ENCODE data around the gene EPS8L2. TPM values are rescaled to one million over a fixed set of nuclear protein-coding genes. Genes with fewer than 3 reads are reported as not detected.

Gene EPS8L2
- total and polyA plus RNA-seq, 2 of the 13 experiments (the other 11 are each of a cell fraction or from before 2014, with no cell fraction given), result 89.3 to 416 TPM

DNA sequence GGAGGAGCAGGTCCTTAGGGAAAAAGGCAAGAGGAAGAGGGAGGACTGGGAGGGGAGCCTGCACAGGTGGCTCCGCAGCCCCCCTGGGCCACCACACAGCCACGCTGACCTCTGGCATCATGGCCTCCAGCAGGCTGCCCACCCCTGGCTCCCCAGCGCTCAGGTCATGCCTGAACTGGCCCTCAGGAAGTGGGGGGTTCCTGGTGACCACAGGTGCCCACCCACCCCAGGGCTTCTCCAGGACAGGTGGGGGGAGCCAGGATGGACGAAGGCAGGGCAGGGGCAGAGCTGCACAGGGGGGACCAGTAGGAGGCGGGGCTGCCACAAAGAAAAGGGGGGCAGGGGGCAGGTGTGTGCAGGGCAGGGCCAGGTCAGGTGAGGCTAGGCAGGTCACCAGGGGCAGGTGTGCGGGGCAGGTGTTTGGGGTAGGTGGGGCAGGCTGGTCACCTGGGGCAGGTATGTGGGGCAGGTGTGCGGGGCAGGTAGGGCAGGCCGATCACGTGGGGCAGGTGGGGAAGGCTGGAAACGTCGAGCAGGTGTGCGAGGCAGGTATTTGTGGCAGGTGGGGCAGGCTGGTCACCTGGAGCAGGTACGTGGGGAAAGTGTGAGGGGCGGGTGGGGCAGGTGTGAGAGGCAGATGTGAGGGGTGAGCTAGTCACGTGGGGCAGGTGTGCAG lies 12.0 kb upstream of the EPS8L2 start (continued):
- TF ChIP-seq, protein P1, sequence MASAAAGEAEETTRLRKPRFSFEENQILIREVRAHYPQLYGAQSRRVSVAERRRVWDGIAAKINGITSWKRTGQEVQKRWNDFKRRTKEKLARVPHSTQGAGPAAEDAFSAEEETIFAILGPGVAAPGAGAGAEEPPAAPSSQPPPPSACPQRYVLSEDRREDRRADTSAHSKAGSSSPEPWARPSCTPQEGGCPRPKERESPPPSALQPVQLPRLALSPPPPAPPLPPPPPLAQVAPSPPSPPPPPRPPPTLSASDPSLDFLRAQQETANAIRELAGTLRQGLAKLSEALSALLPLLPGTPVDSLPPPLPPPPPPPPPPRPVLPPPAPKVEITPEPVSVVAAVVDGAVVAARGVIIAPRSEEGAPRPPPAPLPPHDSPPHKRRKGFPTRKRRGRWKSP (CRISPR knock-in tag; IDR thresholded peaks at IDR 0.05), result no peak
- no peak for TF ChIP-seq GTF2F1 (IDR thresholded peaks at IDR 0.05; ENCODE audit: low read length)
- TF ChIP-seq MAZ (IDR thresholded peaks at IDR 0.05; ENCODE audit: borderline replicate concordance, low read depth, low read length), result no peak
- no peak for TF ChIP-seq MAZ (CRISPR knock-in tag; IDR thresholded peaks at IDR 0.05; ENCODE audit: low read depth)

DNA sequence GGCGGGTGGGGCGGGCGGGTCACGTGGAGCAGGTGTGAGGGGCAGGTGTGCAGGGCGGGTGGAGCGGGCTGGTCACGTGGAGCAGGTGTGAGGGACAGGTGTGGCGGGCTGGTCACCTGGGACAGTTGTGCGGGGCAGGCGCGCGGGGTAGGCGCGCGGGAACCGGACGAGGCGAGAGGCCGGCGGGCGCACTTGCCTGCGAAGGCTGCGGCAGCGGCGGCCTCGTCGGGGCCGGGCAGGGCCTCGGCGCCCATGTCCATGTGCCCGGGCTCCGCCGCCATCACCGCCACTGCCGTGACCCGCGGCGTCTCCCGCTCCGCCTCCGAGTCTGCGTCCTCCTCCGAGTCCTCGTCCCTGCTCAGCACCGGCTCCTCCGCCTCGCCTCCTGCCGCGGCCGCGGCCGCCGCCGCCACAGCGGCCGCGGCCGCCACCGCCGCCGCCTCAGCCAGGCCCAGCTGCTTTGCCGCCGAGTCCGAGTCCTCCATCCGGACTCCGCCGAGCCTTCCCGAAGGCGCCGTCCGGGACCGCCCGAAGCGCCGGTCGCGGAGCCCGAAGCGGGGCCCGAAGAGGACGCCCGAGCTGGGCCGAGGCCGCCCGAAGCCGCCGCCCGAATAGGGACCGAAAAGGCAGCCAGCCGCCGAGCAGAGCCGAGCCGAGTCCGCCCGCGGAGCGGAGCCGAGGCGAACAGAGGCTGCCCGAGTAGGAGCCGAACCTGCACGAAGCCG lies 11.3 kb upstream of the EPS8L2 start, which contains the start of gene DEAF1:
DEAF1 (minus strand) TSS at position 660 of the 725 bp plus-strand sequence; CDS start at position 485, 175 bp downstream.
- H3K79me2 ChIP-seq (ENCODE audit: insufficient read depth, low read length), result peaks cover 48% of the 10 kb centered on the region
- CTCF ChIA-PET (ENCODE audit: low intra/inter-chr PET ratio, low total read pairs), result interaction anchor here (4.8 kb wide), 1 partner anchor 33 kb away, joined by 20 read pairs; no protein-coding TSS in a partner anchor
- peak within 1 kb of the TSS; percentile 38 for H2AFZ ChIP-seq (ENCODE audit: low read length)
- no peak for FAIRE-seq
- peak; percentile 90 for DNase-seq (ENCODE audit: low spot score)
- H3K9ac ChIP-seq (ENCODE audit: insufficient read depth, low read depth, low read length), result peak within 1 kb of the TSS; percentile 99
- H3K4me2 ChIP-seq (ENCODE audit: low read depth, low read length), result peak within 1 kb of the TSS; percentile 64
- in situ Hi-C loops (cut with HindIII; ENCODE audit: extremely low pct_ligation_motif_present, low pct_unique_long_range_greater_than_20kb) (no loop called here), intact Hi-C loops (cut with micrococcal nuclease; ENCODE audit: unreplicated experiment) (no loop called here)
- BruUV-seq (replicated peaks), result no TSS peak
- 19% methylated on average over 8 of the region's 103 CpGs for WGBS (ENCODE audit: low lambda C conversion rate)
- peak within 1 kb of the TSS; percentile 86 to 87 (median 87) for H3K4me3 ChIP-seq (replicated peaks in 1 of 3; ENCODE audit: insufficient read depth in 1 of 3, low read depth in 2 of 3, low read length in 3 of 3)
- no peaks in the 10 kb centered on the region for H3K9me3 ChIP-seq (ENCODE audit: low read length)
- H3K27ac ChIP-seq (ENCODE audit: extremely low read length, insufficient read depth, low read length), result peak within 1 kb of the TSS; percentile 99
- H3K36me3 ChIP-seq (replicated peaks in 1 of 2; ENCODE audit: control insufficient read depth in 1 of 2, insufficient read depth in 2 of 2, low read length in 2 of 2), result peaks cover 8 to 15% of the 10 kb centered on the region in 2 experiments; a peak in 4 of 5 replicates
- ATAC-seq, result peak; percentile 87
- H3K4me1 ChIP-seq (ENCODE audit: insufficient read depth, low read length), result peaks cover 59% of the 10 kb centered on the region
- H4K20me1 ChIP-seq (ENCODE audit: insufficient read depth, low read length), result no peaks in the 10 kb centered on the region; the same call in 1 of the 2 replicates
- H3K27me3 ChIP-seq (ENCODE audit: control insufficient read depth in 1 of 2, insufficient read depth in 2 of 2, low read length in 2 of 2), result no peaks in the 10 kb centered on the region; a peak in 1 of 5 replicates
- POLR2A ChIA-PET, result interaction anchor here (1.4 to 6.1 kb wide), 10 partner anchors 12 to 135 kb away, joined by 5 to 191 read pairs (median 10); partner anchors contain the start of genes EPS8L2 and PNPLA2
- TF ChIP-seq NCOA5 (CRISPR knock-in tag; IDR thresholded peaks at IDR 0.05) (no peak), TP53 (CRISPR knock-in tag; conservative IDR thresholded peaks at IDR 0.05) (no peak), MTA3 (CRISPR knock-in tag; IDR thresholded peaks at IDR 0.05) (no peak), ATRX (CRISPR knock-in tag; IDR thresholded peaks at IDR 0.05; ENCODE audit: borderline replicate concordance) (no peak), AGO1 (IDR thresholded peaks at IDR 0.05; ENCODE audit: low read depth, low read length, poor library complexity, severe bottlenecking) (no peak), EED (CRISPR knock-in tag; IDR thresholded peaks at IDR 0.05) (0 out of 2 replicates have a peak, but pooled peaks have one; percentile 68), KMT2B (CRISPR knock-in tag; IDR thresholded peaks at IDR 0.05) (no peak), JARID2 (CRISPR knock-in tag; IDR thresholded peaks at IDR 0.05; ENCODE audit: insufficient replicate concordance) (no peak)
- TF ChIP-seq, protein P2, sequence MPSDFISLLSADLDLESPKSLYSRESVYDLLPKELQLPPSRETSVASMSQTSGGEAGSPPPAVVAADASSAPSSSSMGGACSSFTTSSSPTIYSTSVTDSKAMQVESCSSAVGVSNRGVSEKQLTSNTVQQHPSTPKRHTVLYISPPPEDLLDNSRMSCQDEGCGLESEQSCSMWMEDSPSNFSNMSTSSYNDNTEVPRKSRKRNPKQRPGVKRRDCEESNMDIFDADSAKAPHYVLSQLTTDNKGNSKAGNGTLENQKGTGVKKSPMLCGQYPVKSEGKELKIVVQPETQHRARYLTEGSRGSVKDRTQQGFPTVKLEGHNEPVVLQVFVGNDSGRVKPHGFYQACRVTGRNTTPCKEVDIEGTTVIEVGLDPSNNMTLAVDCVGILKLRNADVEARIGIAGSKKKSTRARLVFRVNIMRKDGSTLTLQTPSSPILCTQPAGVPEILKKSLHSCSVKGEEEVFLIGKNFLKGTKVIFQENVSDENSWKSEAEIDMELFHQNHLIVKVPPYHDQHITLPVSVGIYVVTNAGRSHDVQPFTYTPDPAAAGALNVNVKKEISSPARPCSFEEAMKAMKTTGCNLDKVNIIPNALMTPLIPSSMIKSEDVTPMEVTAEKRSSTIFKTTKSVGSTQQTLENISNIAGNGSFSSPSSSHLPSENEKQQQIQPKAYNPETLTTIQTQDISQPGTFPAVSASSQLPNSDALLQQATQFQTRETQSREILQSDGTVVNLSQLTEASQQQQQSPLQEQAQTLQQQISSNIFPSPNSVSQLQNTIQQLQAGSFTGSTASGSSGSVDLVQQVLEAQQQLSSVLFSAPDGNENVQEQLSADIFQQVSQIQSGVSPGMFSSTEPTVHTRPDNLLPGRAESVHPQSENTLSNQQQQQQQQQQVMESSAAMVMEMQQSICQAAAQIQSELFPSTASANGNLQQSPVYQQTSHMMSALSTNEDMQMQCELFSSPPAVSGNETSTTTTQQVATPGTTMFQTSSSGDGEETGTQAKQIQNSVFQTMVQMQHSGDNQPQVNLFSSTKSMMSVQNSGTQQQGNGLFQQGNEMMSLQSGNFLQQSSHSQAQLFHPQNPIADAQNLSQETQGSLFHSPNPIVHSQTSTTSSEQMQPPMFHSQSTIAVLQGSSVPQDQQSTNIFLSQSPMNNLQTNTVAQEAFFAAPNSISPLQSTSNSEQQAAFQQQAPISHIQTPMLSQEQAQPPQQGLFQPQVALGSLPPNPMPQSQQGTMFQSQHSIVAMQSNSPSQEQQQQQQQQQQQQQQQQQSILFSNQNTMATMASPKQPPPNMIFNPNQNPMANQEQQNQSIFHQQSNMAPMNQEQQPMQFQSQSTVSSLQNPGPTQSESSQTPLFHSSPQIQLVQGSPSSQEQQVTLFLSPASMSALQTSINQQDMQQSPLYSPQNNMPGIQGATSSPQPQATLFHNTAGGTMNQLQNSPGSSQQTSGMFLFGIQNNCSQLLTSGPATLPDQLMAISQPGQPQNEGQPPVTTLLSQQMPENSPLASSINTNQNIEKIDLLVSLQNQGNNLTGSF (CRISPR knock-in tag; IDR thresholded peaks at IDR 0.05), result peak; percentile 59; the same call in 1 of the 2 replicates
- TF ChIP-seq, protein P3, sequence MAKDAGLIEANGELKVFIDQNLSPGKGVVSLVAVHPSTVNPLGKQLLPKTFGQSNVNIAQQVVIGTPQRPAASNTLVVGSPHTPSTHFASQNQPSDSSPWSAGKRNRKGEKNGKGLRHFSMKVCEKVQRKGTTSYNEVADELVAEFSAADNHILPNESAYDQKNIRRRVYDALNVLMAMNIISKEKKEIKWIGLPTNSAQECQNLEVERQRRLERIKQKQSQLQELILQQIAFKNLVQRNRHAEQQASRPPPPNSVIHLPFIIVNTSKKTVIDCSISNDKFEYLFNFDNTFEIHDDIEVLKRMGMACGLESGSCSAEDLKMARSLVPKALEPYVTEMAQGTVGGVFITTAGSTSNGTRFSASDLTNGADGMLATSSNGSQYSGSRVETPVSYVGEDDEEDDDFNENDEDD (CRISPR knock-in tag; IDR thresholded peaks at IDR 0.05; ENCODE audit: borderline replicate concordance), result peak; percentile 66; the same call in 1 of the 2 replicates

Data from HepG2 (cell line).